ENCODE data around the gene KIF26A.
"Not testable (repeated sequence)": the region's sequence is repeated elsewhere in the genome, so short reads cannot be mapped to it uniquely, and the experiment has no call there.

The KIF26A gene

DNA sequence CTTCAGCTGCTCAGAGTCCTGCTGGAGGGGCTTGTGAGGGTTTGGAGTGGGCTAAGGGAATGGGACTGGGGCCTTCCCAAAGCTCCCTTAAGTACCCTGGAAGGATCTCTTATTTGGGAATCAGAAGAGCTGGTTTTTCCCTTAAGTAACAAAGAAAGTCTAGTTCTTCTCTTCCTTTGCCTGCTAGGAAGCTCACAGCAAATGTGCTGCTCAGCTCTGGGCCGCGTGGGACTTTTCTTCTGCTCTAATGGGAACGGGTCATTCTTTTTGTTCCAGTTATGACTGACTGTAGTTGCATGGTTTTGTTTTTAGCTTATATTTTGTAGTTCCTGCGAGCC is 6.0 kb downstream of the KIF26A start:
- no peak for DNase-seq (ENCODE audit: low read depth)

DNA sequence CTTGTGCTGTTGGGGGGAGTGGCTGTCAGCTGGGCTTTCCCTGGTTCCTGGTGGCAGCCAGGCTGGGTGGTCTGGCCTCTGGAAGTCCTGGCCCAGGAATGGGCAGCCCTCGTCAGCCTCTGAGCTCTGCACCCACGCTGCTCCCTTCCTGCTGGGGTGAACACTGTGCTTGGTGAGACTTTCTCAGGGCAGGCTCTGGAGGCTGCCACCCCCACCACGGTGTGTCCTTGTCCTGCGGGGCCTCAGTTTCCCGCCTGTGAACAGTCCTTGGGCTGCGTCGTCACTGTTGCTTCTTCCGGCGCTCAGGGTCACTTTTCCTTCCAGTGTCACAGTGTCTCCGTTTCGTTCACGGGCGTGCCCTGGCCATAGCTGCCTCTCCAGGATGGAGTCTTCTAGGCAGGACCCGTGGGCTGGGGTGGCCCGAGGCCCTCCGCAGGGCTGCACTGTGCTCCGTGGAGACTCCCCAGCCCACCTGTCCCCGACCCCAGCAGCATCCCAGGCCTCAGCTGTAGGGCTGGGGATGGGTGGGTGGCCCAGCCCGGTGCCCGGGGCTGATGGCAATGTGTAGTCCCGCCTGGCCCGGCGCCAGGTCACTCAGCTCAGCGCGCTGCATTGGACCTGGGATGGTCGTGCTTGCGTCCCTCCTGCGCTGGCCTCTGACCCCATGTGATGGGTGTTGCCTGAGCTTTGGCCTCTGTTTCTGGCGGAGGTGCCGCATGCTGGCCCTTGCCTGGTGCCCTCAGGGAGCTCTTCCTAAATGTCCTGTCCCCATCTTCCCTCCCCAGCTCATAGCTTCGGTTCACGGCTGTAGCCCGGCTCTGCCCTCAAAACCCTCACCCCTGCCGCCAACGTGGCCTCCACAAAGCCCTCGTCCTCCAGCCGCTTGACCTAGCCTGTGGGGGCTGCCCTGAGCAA is 6.8 kb downstream of the KIF26A start:
- DNase-seq (ENCODE audit: low read depth) = no peak

DNA sequence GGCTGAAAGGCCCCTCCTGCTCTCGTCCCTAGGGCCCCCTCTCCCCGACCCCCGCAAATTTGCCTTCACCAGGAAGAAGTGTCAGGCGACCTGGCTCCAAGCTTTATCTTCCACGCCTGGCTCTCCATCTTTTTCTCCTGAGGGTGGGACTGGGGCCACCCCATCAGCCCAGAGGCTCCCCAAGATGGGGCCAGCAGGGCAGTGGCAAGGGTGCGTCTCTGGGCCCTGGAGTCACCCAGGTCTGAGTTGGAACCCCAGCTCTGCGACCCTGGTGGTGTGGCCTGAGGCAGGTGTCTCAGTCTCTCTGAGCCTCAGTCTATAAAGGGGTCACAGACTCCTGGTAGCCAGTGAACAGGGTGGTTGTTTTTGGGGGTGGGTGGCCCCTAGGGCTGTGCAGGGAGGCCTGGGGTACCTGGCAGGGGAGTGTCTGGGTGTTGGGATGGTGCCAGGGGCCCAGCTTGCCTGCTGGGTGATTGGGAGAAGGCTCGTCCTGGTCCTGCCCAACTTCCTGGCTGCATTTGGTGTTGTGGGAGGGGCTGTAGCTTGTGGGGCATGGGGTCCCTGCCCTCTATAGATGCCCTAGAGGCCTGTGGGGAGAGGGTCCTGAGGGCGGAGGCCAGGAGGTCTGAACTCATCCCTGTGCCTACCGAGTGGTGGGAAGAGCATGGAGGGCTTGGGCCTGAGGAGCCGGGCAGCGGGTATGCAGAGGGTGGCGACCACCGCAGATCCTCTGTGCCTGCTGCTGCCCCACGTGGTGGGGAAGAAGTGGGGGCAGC is 7.6 kb downstream of the KIF26A start:
- no peak for DNase-seq (ENCODE audit: low read depth)

DNA sequence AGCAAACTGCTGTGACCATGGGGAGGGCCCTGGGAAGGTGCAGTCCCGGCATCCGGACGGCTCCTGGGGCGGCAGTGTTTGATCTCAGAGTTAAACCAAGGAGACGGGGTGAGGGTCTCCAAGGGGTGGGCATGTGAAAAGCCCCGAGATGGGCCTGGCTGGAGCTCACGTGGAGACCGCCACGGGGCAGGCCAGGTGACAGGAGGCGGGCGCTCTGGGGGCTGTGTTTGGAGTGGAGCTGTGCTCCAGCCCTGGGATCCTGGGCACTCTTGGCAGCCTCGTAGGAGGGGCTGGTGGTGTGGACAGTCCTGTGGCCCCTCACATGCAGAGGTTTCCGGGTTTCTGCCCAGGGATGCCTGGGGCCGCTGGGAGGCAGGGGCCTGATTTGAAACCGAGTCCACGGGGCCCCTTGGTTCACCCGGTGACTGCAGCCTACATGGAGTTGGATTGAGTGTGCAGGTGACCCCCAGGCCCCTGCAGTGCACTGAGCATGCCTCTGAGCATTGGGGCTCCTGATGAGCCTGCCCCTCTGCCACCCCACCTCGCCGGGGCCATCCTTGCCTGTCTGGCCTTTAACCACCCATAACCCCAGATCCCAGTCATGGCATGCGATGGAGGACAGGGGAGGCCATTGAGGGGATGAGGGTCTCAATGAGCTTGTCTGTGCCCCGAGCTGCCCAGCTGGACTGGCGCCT is 8.4 kb downstream of the KIF26A start:
- DNase-seq (ENCODE audit: low read depth) = no peak

DNA sequence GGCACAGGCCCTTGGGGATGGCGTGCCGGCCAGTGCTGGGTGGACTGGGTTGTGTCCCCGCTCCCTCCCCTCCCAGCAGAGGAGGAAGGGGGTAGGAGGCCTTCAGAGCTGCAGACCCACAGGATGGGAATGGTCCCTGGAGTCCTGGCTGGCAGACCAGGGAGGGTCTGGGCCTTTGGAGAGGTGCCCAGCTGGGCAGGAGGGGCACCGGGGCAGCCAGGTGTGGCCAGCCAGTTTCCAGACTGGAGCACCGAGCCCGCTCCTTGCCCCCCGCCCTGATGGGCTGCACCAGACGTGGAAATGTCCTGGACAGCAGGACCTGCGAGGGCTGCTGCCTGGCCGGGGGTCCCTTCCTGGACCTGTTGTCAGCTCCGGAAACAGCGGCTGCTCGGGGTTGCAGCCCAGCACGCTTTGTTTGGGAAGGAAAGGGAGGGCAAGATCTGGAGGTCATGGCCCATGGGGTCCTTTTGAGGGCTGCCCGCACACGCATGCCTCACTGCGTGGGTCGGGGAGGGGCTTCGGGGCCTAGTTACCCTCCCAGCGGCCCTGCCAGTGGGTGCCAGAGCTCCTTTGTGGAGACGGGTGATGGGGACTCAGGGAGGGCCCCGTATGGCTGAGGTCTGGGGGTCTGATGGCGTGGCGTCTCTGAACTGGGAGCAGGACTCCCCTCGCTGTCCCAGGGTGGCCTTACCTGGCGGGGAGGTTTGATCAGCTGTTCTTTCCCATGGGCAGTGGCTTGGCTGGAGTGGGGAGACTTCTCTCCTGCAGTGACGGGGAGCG is 9.1 kb downstream of the KIF26A start:
- DNase-seq (ENCODE audit: low read depth) = no peak

DNA sequence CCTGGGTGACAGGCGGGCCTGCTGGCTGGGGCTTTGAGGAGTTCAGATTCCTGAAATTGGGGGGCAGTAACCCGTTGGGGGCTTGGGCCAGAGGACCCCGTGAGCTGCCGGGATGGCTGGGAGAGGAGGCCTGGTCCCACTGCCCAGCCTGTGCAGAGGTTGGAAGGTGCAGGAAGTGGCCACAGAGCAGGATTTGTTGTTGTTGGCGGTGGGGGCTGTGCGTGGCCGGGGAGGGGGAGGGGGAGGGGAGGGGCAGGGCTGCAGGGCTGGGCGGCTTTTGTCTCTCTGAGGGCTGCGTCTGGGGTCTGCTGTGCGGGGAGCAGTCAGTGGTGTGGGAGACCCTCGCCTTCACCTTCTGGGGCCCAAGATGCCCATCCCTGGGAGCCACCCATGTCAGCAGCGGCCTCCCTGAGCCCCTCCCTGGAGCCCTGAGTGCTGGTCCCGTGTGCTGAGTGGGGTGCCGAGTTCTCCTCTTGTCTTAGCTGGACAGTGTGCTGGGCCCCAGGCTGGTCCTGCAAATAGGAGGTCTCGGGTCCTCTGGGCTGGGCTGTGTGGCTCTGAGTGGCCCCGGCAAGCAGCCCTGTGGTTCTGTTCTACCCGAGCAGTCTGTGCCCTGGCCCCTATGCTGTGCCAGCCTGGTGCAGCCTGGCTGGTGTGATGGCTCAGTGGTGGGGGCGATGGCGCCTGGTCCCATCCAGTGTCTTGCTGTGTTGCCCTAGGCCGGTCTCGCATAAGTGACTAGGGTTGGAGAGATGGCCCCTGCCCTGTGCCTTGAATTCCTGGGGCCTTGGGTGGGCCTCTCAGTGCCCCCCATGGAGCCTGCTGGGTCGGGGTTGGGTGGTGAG is 10.3 kb downstream of the KIF26A start:
- no peak for DNase-seq (ENCODE audit: low read depth)

DNA sequence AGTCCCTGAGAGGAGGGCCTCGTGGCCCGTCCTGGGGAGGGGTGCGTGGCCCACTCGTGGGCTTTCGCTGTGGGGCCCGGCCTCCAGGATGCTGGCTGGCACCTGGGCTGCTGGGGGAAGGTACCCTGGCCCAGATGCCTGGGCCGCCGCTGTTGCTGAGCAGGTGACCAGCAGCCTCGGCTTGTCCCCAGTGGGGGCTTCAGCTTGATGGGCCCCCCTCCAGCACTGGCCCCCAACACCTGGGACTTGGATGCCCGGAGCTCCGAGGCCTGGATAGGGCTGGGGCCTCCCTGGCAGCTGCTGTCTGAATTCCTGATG is 10.8 kb downstream of the KIF26A start:
- no peak for DNase-seq (ENCODE audit: low read depth)

DNA sequence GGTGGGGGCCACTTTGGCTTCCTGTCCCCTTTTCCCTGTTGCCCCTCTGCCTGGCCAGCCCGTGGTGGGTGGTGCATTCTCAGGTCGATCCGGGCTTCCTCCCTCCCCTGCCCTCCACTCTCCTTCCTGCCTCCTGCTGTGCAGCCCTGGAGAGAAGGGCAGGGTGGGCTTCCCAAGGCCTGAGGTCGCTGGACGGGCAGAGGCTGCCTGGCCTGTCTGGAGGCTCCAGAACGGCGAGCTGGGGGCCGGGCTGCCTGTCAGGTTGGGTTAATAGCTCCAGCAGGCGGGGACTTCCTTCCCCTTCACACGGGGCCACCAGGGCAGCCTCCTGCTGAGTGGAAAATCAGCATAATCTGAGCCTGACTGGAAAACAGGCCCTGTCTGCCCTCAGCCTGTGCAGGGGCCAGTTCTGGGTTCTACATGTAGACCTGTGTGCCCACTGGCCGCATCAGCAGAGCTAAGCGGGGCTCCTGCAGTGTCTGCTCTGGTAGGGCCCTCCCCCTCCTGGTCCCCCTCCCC is 11.3 kb downstream of the KIF26A start:
- DNase-seq (ENCODE audit: low read depth) = no peak

DNA sequence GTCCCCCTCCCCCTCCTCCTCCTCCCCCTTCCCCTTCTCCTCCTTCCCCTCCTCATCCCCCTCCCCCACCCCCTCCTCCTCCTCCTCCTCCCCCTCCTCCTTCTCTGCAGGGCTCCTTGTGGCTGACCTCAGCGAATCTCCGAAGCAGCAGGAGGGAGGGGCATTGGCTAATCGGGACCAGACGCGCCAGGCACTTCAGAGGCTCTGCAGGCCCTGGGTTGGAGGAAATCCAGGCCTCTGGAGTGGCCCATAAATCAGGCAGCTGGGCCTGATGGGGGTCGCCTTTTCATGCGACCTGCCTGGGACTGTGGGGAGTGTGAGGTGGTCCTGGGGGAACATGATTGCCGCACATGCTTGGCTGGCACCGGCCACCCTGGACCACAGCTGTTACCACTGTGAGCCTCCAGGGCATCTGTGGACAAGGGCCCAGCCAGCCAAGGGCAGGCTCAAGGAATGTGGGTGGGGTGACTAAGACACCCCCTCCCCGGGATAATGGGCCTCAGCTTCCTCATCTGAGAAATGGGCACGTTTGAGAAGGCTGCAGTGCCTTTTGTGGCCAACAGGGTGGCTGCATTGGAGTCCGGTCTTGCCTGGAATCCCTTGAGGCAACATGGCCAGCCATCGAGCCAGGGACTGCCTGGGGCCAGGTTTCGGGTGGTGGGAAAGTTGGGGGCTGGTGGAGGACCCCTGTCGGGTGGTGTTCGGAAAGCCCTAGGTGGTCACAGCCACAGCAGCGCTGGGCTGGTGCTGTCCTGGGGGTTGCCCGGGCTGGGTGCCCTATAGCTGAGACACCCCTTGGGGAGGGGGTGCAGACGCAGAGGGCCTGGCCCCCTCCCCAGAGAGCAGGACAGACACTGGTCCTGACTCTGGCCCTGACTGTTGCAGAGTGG is 12.0 kb downstream of the KIF26A start:
- no peak for DNase-seq (ENCODE audit: low read depth)

DNA sequence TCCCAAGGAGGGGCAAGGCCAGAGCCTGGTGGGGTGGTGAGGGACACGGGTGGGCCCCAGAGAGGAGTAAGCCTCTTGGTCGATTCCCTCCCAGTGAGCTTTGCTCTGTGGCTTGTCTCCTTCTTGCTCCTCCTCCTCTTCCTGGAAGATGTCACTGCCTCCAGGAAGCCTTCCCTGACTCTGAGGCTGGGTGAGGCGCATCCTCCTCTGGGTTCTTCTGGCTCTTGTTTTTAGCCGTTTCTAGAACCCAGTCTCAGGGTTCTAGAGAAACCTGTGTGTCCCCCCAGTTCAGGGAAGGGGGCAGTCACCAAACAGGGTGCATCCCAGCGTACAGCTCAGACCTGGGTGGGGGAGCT is 12.6 kb downstream of the KIF26A start:
- DNase-seq (ENCODE audit: low read depth) = no peak

DNA sequence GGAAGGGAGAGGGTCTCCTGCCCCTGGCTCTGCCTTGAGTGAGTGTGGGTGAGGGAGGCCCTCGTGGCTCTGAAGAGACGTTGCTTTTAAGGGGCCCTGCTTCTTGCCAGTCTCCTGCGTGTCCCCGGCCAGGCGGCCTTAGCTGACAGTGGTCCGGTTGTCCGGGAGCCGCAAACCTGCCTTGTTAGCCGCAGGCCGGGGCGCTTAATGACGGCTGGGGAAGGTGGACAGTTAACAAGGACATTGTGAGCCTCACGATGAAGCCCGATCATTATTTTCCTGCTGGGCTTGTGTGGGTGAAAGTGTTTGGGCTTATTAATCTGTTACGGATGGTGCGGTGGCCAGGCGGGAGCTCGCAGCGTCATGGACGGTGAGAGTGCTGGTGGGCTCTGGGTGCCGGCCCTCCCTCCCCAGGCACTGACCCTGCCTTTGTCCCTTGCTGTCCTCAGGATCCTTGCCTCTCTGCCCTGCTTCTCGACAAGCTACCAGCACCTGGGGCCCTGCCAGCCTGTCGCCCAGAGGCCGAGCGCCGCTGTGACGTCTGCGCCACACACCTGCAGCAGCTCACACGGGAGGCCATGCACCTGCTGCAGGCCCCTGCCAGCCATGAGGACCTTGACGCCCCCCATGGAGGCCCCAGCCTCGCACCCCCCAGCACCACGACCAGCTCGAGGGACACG is 13.3 kb downstream of the KIF26A start:
- DNase-seq (ENCODE audit: low read depth) = no peak

DNA sequence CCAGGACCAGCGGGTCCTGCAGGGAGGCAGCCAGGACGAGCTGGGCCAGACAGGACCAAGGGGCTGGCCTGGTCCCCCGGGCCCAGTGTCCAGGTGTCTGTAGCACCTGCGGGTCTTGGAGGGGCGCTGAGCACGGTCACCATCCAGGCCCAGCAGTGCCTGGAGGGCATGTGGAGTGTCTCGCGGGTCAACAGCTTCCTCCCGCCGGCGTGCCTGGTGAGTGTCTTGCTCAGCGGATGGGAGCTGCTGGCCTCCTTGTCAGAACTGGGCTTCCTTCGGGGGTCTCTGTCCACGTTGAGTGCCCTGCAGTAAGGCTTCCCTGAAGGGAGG is 13.8 kb downstream of the KIF26A start:
- no peak for DNase-seq (ENCODE audit: low read depth)

DNA sequence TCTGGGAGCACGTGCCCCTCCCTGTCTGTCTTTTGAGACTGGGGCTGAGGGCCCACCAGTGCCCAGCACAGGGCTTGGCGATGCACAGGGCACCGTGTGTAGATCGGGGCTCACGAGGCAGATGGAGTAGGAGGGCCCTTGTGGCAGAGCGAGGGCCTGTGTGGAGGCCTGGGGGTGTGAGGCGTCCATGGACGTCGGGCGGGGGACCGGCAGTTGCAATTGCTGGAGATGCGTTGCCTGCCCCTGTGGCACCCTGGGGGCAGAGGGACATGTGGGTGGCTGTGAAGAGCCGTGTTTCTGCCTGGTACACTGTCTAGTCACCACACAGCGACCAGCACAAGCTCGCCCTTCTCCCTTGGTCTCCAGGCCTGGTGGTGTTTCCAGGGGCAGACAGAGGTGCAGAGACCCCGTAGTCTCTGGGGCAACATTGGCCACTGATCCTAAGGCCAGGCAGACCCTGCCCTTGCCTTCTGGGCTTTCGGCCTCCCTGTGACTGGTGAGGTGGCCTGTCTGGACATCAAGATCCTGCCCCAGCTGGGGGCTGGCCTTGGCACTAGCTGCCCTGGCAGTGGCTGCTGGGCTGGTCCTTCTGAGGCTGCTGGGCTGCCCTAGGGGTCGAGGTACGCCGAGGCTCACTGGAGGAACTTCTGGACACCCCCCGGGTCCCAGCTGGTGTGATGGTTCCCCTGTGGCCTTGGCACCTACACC is 14.5 kb downstream of the KIF26A start:
- no peak for DNase-seq (ENCODE audit: low read depth)

DNA sequence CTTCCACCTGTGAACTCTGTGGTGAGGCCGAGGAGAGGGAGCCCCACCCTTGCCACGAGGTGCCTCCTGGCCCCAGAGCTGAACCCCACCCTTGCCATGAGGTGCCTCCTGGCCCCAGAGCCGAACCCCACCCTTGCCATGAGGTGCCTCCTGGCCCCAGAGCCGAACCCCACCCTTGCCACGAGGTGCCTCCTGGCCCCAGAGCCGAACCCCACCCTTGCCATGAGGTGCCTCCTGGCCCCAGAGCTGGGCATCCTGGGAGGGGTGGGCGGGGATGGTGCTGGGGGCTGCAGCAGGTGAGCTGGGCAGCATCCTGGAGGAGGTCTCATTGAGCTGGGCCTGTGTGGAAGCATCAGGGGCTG is 15.0 kb downstream of the KIF26A start:
- DNase-seq (ENCODE audit: low read depth) = not testable (repeated sequence)

DNA sequence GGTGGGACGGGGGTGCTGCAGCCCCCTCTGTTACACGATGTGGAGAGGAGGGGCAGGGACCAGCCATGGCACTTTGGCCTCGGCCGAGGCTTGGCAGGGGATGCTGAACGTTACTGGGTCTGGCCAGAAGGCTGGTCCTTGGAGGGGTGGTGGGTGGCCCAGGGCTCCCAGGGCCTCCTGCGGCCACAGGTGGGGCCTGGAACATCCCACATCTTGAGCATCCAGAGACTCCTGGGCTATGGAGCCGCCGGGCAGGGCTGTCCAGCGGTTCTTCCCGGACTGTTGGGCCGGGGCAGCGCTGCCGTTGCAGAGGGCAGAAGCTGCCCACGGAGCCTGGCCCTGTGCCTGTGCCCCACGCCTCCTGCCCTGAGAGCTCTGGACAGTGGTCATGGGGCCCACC is 15.9 kb downstream of the KIF26A start:
- DNase-seq (ENCODE audit: low read depth) = no peak

DNA sequence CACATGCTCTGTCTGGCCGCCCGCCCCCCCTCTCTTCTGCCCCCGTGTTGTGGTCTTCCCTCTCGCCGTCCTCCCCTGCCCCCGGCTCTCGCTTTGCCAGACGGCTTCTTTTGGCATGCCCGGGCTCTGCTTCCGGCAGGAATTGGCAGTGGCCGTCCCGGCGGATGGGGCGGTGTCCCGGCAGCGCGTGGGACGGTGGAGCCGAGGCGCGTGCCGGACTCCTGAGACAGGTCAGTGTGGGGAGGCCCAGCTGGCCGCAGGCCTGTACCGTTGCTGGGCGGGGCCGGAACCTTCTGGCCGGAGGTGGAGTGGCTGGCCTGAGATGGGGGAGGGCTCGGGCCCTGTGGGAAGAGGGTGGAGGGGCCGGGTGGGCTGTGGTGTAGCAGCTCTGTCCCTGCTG is 17.1 kb downstream of the KIF26A start:
- no peak for DNase-seq (ENCODE audit: low read depth)

DNA sequence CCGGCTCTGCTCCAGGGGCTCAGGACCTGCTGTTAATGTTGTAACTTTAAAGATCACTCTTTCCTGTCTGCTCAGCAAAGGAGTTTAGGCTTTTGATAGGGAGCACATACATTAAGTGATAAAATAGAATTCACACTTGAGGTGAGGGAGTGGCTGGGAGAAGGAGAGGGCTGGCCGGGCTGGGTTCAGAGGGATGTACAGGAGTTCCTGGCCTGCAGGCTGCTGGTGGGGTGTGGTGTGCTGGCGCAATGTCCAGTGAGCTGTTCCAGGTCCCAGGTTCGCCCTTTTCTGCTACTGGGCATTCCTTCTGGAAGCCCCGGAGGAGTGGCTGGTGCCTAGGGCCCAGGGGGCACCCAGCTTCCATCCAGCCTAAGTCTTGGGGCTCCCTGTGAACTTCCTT is 17.8 kb downstream of the KIF26A start:
- no peak for DNase-seq (ENCODE audit: low read depth)

DNA sequence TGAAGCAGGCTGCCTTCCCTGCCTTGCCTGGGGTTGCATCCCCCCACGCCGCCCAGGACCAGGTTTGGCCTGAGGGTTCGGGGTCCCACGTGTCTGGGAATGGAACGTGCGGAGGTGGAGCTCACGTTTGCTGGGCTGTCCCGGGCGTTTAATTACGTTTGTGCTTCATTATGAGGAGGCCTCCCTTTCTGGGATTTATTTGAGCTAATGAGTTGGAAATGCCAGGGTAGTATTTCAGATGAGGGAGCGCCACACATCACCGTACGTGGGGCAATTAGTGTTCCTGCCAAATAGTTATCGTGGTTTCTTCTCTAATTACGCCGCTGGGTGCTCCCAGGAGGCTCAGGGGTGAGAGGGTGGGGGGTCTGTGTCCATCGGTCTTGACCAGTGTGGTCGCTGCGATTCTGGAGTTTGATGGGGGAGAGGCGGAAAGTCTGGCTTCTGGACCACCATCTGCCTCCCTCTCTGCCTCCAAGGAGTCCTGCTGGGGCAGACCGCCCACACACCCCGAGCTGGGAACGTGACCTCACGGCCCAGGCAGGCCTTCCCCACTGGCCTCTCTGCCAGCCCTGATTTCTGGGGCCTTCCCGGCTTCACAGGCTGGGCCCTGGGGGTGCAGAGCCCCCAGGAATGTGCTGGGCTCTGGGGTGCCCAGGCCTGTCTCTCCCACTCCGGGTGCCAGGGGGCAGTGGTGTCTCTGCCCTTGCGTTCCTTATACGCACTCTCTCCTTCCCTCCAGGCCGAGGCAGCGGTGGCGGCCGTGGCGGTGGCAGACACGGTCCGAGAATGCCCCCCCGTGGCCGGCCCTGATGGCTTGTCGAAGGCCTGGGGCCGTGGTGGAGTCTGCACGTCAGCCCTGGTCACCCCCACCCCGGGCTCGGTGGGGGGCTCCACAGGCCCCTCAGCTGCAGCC is 18.9 kb downstream of the KIF26A start:
- no peak for DNase-seq (ENCODE audit: low read depth)
